Esophagus muscularis mucosa (tissue), 3 donors: ENCODE data around the gene SKAP2.

ENCODE experiments used
- POLR2A ChIP-seq: fragments of 450-650 bp; IDR thresholded peaks from one replicate; pipeline ENCODE4 v1.6.1; 2017; ENCODE audit warnings: antibody characterized with exemption, moderate library complexity, mild to moderate bottlenecking, low read depth
- POLR2AphosphoS5 ChIP-seq, 2 donors: sonication (generic); formaldehyde crosslinking; IDR thresholded peaks; one replicate each; pipeline ENCODE4 v1.6.1; 2017; ENCODE audit warnings: antibody characterized with exemption in 2 of 2
- TF ChIP-seq, protein P1 (sequence below), 3 experiments: fragments of 200-600 bp in 2 of 3; fragments of 450-650 bp in 1 of 3; sonication (generic) in 2 of 3; IDR thresholded peaks; one replicate each; pipeline ENCODE4 v1.5.1; 2017 to 2019; ENCODE audit warnings: antibody characterized with exemption in 3 of 3, mild to moderate bottlenecking in 2 of 3, moderate library complexity in 1 of 3

DNA sequence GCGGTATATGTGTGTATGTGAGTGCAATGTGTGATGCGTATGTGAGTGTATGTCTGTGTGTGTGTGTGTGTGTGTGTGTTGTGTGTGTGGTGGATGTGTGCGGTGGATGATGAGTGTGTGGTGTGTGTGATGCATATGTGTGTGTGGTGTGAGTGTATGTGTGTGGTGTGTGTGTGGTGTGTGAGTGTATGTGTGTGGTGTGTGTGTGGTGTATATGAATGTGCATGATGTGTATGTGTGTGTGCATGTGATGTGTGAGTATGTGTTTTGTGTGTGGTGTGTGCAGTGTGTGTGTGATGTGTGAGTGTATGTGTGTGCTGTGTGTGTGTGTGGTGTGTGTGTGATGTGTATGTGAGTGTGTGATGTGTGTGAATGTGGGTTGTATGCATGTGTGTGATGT lies 222.0 kb downstream of the SKAP2 start:
- TF ChIP-seq POLR2A (no peak), POLR2AphosphoS5 (IDR thresholded peaks at IDR 0.05) (no peak)
- TF ChIP-seq, protein P1, sequence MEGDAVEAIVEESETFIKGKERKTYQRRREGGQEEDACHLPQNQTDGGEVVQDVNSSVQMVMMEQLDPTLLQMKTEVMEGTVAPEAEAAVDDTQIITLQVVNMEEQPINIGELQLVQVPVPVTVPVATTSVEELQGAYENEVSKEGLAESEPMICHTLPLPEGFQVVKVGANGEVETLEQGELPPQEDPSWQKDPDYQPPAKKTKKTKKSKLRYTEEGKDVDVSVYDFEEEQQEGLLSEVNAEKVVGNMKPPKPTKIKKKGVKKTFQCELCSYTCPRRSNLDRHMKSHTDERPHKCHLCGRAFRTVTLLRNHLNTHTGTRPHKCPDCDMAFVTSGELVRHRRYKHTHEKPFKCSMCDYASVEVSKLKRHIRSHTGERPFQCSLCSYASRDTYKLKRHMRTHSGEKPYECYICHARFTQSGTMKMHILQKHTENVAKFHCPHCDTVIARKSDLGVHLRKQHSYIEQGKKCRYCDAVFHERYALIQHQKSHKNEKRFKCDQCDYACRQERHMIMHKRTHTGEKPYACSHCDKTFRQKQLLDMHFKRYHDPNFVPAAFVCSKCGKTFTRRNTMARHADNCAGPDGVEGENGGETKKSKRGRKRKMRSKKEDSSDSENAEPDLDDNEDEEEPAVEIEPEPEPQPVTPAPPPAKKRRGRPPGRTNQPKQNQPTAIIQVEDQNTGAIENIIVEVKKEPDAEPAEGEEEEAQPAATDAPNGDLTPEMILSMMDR (IDR thresholded peaks at IDR 0.05) = no peak
